HG03521 (cell line): ENCODE data around the gene MYRIP.
"Not testable (repeated sequence)": the region's sequence is repeated elsewhere in the genome, so short reads cannot be mapped to it uniquely, and the experiment has no call there.

ENCODE experiments used
- ATAC-seq: cut with Tn5 transposase; IDR thresholded peaks from one replicate; pipeline ENCODE4 v1.9.1; 2021; ENCODE audit warnings: mild to moderate bottlenecking, moderate library complexity; ENCODE audit not compliant: unreplicated experiment

The MYRIP gene

DNA sequence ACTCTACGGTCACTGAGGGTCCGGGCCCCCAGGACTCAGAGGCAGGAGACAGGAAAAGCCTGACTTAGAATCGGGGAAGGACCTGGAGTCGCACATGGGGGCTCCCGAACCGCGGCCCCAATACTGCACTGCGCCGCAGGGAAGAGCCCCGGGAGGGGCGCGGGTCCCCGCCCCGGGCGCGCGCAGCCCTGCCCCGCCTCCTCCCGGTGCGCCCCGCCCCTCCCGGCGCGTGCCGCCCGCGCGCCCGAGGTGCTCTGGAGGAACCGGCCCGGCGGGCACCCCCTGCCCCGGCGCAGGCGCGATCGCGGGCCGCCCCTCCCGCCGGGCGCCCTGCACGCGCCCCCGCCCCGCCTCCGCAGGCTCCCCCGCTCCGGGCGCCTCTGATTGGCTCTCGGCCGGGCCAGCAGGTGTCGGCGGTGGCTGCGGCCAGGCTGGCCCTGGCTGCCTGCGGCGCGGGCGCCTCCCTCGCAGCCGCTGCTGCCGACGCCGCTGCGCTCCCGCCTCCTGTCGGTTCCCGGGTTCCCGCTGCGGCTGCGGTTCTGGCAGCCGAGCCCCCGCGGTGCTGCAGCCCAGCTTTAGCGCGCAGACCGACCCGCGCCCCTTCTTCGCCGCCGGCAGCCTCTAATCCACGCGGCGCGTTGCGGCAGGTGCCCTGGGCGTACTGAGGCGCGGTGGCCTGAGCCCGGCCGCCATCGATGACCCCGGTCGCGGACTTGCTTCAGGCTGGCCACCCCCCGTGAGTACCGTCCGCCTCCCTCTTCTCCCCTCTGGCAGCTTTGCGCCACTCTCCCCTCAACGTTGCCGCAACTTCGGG is at the start of gene MYRIP:
Gene MYRIP (plus strand): TSS at position 429 of the 814 bp plus-strand sequence. CDS start 91,208 bp downstream, outside the sequence.
- peak; percentile 66 for ATAC-seq

GRCh38 chr3:39760325-39760724 is 49.1 kb upstream of the MYRIP start:
- ATAC-seq = no peak

DNA sequence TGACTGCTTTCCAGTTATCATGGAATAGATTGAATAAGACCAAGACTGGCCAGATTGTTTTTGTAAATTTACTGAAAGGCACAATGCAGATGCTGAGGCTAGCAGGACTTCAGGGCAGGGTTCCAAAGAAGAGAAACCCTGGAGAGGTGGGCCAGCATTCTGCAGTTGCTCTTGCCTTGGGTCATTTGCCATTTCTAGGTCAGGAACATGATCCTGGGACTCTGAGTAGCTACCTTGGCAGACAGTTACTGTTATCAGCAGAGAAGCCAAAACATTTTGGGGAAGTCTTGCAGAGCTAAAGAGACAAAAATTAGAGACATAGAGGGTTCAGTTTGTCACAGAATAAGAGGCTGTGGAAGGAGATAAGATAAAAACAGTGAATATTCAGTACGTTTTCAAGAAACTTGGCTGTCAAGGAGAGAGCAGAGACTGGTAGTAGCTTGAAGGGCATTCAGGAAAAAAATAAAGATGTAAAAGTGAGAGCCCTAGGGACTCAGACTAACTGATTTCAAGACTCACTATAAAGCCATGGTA is 46.8 kb upstream of the MYRIP start:
- no peak for ATAC-seq

GRCh38 chr3:39763390-39763789 is 46.0 kb upstream of the MYRIP start:
- no peak for ATAC-seq

DNA sequence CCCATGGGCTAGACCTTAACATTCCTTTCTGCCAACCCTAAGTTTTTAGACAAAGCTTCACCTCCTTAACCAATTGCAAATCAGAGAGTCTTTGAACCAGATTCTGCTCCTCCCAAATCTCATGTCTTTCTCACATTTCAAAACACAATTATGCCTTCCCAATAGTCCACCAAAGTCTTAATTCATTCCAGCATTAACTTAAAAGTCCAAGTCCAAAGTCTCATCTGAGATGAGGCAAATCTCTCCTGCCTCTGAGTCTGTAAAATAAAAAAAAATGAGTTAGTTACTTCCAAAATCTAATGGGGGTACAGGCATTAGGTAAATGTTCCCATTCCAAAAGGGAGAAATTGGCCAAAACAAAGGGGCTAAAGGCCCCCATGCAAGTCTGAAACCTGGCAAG is 43.8 kb upstream of the MYRIP start:
- ATAC-seq = no peak

DNA sequence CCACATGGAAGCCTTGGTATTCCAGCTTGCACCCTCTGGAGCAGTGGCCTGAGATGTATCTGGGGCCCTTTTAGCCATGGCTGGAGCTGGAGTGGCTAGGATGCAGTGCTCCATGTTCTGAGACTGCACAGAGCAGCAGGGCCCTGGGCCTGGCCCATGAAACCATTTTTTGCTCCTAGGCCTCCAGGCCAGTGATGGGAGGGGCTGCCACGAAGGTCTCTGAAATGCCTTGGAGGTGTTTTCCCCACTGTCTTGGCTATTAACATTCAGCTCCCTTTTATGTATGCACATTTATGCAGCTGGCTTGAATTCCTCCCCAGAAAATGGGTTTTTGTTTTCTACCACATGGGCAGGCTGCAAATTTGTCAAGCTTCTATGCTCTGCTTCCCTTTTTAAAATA is 43.0 kb upstream of the MYRIP start:
- ATAC-seq = no peak

DNA sequence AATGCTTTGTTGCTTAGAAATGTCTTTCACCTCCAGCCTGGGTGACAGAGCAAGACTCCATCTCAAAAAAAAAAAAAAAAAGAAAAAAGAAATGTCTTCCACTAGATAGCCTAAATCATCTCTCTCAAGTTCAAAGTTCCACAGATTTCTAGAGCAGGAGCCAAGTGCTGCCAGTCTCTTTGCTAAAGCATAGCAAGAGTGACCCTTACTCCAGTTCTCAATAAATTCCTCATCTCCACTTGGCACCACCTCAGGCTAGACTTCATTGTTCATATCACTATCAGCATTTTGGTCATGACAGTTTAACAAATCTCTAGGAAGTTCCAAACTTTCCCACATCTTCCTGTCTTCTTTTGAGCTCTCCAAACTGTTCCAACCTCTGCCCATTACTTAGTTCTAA is 42.5 kb upstream of the MYRIP start:
- ATAC-seq = not testable (repeated sequence)

- not testable (repeated sequence) for ATAC-seq
Measured at GRCh38 chr3:39778168-39778567, 31.2 kb upstream of the MYRIP start.

DNA sequence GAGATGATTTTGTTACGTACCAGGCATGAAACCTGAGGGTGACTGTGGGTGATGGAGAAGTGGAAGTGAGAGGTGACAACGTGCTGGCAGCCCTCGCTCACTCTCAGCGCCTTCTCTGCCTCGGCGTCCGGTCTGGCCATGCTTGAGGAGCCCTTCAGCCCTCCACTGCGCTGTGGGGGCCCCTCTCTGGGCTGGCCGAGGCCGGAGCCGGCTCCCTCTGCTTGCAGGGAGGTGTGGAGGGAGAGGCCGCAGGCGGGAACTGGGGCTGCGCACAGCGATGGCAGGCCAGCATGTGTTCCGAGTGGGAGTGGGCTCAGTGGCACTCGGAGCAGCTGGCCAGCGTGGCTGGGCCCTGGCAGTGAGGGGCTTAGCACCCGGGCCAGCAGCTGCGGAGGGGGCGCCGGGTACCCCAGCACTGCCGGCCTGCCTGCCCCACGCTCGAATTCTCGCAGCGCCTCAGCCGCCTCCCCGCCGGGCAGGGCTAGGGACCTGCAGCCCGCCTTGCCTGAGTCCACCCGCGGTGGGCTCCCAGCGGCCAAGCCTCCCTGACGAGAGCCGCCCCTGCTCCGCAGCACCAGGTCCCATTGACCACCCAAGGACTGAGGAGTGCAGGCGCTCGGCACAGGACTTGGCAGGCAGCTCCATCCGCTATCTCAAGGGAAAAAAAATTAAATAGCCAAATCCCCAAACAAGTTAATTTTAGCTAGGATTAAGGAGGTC is 29.7 kb upstream of the MYRIP start:
- no peak for ATAC-seq

GRCh38 chr3:39780352-39780751 is 29.1 kb upstream of the MYRIP start:
- ATAC-seq = no peak

- no peak for ATAC-seq
Measured at GRCh38 chr3:39781025-39781424, 28.4 kb upstream of the MYRIP start.

- ATAC-seq = no peak
Measured at GRCh38 chr3:39781632-39782031, 27.8 kb upstream of the MYRIP start.

DNA sequence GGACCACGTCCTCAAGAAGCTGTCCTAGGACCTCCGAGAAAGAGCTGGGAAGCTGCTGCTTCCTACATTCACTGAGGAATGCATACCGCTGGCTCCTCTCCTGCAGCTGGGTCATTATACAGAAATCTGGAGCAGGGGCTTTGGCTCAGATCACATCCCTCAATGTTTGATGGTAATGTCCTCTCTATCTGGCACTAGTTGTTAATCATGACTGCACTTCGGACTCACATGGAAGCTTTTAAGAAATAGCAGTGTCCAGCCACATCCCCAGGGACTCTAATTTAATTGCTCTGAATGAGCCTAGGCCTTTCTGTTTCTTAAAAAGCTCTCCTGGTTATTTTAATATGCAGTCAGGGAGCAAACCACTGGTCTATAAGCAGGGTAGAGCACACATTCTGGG is 25.7 kb upstream of the MYRIP start:
- no peak for ATAC-seq

- no peak for ATAC-seq
Measured at GRCh38 chr3:39784922-39785321, 24.5 kb upstream of the MYRIP start.

- no peak for ATAC-seq
Measured at GRCh38 chr3:39788128-39788883, 21.1 kb upstream of the MYRIP start.

GRCh38 chr3:39791603-39792002 is 17.8 kb upstream of the MYRIP start:
- ATAC-seq = no peak

DNA sequence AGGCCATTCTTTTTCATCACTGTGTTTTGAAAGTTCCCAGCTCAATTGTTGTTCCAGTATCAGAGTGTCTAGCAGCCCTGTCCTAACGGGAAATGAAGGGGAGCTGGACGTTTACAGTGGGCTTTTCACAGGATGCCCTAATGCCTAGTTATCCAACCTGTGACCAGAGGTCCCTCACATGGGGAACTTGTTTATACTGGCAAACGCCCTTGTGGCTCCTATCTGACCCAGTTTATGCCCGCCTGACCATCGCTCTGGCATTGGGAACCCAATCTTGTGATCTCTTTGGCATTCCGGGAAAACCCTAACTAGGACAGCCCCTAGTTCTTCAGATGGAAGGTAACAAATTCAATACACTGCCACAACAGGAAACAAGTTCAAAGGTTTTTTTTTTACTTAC is 14.5 kb upstream of the MYRIP start:
- ATAC-seq = no peak

DNA sequence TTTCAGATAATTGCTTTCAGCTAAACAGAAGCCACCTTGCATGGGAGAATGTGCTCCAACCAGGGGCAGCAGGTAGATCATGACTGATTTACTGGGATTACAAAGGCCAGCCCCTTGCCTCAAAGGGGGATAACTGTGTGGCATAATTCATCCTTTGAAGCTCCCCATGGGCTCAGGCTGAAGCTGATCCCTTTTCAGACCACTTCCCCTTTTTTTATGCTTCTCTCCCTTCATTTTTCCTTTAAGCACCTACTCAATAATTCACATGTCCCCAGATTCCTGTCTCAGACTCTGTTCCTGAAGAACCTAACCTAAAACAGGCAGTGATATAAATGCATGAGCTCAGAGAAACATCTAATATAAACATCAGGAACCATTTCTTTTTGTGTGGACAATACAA is 8.2 kb upstream of the MYRIP start:
- ATAC-seq = no peak

DNA sequence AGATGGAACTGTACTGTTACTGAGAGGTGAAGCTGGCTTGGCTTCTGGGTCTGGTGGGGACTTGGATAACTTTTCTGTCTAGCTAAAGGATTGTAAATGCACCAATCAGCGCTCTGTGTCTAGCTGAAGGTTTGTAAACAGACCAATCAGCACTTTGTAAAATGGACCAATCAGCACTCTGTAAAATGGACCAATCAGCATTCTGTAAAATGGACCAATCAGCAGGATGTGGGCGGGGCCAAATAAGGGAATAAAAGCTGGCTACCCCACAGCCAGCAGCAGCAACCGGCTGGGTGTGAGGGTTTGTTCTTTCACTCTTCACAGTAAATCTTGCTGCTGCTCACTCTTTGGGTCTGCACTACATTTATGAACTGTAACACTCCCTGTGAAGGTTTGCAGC is 6.9 kb upstream of the MYRIP start:
- ATAC-seq = not testable (repeated sequence)

- no peak for ATAC-seq
Measured at GRCh38 chr3:39803956-39804355, 5.5 kb upstream of the MYRIP start.

- no peak for ATAC-seq
Measured at GRCh38 chr3:39804951-39805350, 4.5 kb upstream of the MYRIP start.
